DOHH2 (cell line): Measurements from ENCODE around the gene PRKD2.

Experiments used
- H3F3A ChIP-seq: fragments of 200-600 bp; sonication (generic), shearing (Covaris generic); 2 replicates; pipeline ENCODE4 v1.6.0; 2016; ENCODE audit warnings: antibody characterized with exemption, mild to moderate bottlenecking; ENCODE audit not compliant: control insufficient read depth, insufficient read depth
- H3K27ac ChIP-seq: fragments of 200-600 bp; sonication (generic); 2 replicates; pipeline ENCODE4 v1.5.1; 2014; ENCODE audit warnings: low read depth, mild to moderate bottlenecking, low read length, moderate library complexity
- H3K27me3 ChIP-seq: fragments of 200-600 bp; sonication (generic); 2 replicates; pipeline ENCODE4 v1.6.1; 2014; ENCODE audit warnings: mild to moderate bottlenecking, low read length, mixed read lengths; ENCODE audit not compliant: control insufficient read depth
- H3K36me3 ChIP-seq: fragments of 200-600 bp; sonication (generic); 2 replicates; pipeline ENCODE4 v1.6.1; 2014; ENCODE audit warnings: mild to moderate bottlenecking, low read length, moderate library complexity, mixed read lengths; ENCODE audit not compliant: control insufficient read depth
- H3K4me1 ChIP-seq: fragments of 200-600 bp; sonication (generic); 2 replicates; pipeline ENCODE4 v1.6.1; 2014; ENCODE audit warnings: mild to moderate bottlenecking, low read length, mixed read lengths; ENCODE audit not compliant: control insufficient read depth
- H3K4me2 ChIP-seq: fragments of 200-600 bp; sonication (generic); 2 replicates; pipeline ENCODE4 v1.6.0; 2014; ENCODE audit warnings: mild to moderate bottlenecking, low read length, moderate library complexity
- H3K4me3 ChIP-seq: fragments of 200-600 bp; sonication (generic); 2 replicates; pipeline ENCODE4 v1.5.1; 2014; ENCODE audit warnings: mild to moderate bottlenecking, low read length, mixed read lengths
- H3K79me2 ChIP-seq: fragments of 200-600 bp; sonication (generic); 2 replicates; pipeline ENCODE4 v1.6.1; 2014; ENCODE audit warnings: mild to moderate bottlenecking, low read length, mixed read lengths; ENCODE audit not compliant: control insufficient read depth
- H3K9me2 ChIP-seq: fragments of 200-600 bp; sonication (generic); replicated peaks from 2 replicates; pipeline ENCODE4 v1.6.1; 2014; ENCODE audit warnings: mild to moderate bottlenecking, low read length, mixed read lengths; ENCODE audit not compliant: control insufficient read depth
- H3K9me3 ChIP-seq: fragments of 200-600 bp; sonication (generic); 2 replicates; pipeline ENCODE4 v1.6.1; 2014; ENCODE audit warnings: antibody characterized with exemption, low read length, mixed read lengths; ENCODE audit not compliant: control insufficient read depth, insufficient read depth
- H4K20me1 ChIP-seq: fragments of 200-600 bp; sonication (generic); 2 replicates; pipeline ENCODE4 v1.6.0; 2014; ENCODE audit warnings: low read depth, mild to moderate bottlenecking, antibody characterized with exemption, low read length, moderate library complexity; ENCODE audit not compliant: control insufficient read depth, insufficient read depth
- EZH2phosphoT487 ChIP-seq: fragments of 200-600 bp; sonication (generic); IDR thresholded peaks from 2 replicates; pipeline ENCODE4 v1.6.1; 2017; ENCODE audit warnings: borderline replicate concordance, mild to moderate bottlenecking, antibody characterized with exemption, low read length, moderate library complexity, mixed read lengths
- TF ChIP-seq, protein P1 (sequence below): fragments of 200-600 bp; sonication (generic); IDR thresholded peaks from one replicate; pipeline ENCODE4 v1.5.1; 2014; ENCODE audit warnings: antibody characterized with exemption, mild to moderate bottlenecking, low read depth, low read length; ENCODE audit not compliant: poor library complexity, severe bottlenecking

Gene PRKD2

DNA sequence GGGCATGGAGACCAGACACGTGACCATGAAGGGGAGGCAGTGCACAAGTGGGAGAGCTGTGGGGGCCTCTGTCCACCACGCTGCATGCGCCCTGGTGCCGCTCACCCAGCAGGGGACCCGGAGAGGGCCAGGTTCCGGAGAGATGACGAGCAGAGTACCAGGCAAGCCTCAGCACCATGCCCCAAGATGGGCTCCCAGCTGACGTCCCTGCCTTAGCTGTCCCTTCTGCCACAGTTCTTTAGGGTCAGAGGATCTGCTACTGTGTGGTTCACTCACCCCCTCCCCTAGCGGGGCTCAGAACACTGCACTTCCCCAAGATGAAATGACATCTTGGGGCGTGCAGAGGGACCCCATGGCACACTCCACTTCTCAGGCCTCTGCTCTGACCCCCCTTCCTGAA is 9.6 kb upstream of the PRKD2 start:
- H3K27ac ChIP-seq, result no peak overlapping the region
- no peaks in the 10 kb centered on the region for H3F3A ChIP-seq
- H3K4me1 ChIP-seq, result peaks cover 27% of the 10 kb centered on the region
- H3K79me2 ChIP-seq, result peaks cover 23% of the 10 kb centered on the region
- H3K36me3 ChIP-seq, result peaks cover 97% of the 10 kb centered on the region
- no peak overlapping the region for H3K4me3 ChIP-seq
- no peaks in the 10 kb centered on the region for H3K9me3 ChIP-seq
- no peak overlapping the region for H3K4me2 ChIP-seq
- TF ChIP-seq EZH2phosphoT487, result no peak
- TF ChIP-seq, protein P1, sequence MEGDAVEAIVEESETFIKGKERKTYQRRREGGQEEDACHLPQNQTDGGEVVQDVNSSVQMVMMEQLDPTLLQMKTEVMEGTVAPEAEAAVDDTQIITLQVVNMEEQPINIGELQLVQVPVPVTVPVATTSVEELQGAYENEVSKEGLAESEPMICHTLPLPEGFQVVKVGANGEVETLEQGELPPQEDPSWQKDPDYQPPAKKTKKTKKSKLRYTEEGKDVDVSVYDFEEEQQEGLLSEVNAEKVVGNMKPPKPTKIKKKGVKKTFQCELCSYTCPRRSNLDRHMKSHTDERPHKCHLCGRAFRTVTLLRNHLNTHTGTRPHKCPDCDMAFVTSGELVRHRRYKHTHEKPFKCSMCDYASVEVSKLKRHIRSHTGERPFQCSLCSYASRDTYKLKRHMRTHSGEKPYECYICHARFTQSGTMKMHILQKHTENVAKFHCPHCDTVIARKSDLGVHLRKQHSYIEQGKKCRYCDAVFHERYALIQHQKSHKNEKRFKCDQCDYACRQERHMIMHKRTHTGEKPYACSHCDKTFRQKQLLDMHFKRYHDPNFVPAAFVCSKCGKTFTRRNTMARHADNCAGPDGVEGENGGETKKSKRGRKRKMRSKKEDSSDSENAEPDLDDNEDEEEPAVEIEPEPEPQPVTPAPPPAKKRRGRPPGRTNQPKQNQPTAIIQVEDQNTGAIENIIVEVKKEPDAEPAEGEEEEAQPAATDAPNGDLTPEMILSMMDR, result no peak
- H4K20me1 ChIP-seq, result peaks cover 6% of the 10 kb centered on the region; the same call in 1 of the 2 replicates
- no peaks in the 10 kb centered on the region for H3K9me2 ChIP-seq
- H3K27me3 ChIP-seq, result no peaks in the 10 kb centered on the region

DNA sequence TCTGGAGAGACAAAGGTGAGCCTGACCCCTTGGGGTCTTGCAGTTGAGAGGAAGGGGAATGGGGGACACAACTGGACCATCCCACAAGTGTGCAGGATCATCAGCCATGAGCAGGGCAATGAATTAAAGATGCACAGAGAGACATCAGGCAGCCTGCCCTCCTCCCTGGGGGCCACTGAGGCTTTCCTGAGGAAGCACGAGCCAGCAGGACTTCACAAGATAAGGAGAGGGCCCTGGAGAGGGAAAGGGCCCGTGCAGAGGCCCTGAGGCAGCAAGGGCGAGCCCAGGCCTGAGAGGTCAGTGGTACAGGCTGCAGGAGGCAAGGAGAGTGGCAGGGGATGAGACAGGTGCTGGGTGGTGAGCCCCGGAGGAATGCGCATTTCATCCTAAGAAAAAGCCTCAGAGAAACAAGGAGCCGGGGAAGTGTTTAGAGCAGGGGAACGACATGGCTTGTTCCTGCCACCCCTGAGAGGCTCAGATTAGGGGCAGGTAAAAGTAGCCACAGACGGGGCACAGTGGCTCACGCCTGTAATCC is 9.0 kb upstream of the PRKD2 start:
- Histone ChIP-seq H3K4me3 (no peak overlapping the region), H3K4me1 (peaks cover 31% of the 10 kb centered on the region), H3K79me2 (peaks cover 23% of the 10 kb centered on the region), H3K36me3 (peaks cover 98% of the 10 kb centered on the region), H3K9me2 (no peaks in the 10 kb centered on the region), H3K9me3 (no peaks in the 10 kb centered on the region), H3F3A (no peaks in the 10 kb centered on the region), H3K4me2 (no peak overlapping the region), H3K27me3 (no peaks in the 10 kb centered on the region), H3K27ac (no peak overlapping the region), H4K20me1 (peaks cover 6% of the 10 kb centered on the region; the same call in 1 of the 2 replicates)
- no peak for TF ChIP-seq EZH2phosphoT487
- TF ChIP-seq, protein P1, result no peak

DNA sequence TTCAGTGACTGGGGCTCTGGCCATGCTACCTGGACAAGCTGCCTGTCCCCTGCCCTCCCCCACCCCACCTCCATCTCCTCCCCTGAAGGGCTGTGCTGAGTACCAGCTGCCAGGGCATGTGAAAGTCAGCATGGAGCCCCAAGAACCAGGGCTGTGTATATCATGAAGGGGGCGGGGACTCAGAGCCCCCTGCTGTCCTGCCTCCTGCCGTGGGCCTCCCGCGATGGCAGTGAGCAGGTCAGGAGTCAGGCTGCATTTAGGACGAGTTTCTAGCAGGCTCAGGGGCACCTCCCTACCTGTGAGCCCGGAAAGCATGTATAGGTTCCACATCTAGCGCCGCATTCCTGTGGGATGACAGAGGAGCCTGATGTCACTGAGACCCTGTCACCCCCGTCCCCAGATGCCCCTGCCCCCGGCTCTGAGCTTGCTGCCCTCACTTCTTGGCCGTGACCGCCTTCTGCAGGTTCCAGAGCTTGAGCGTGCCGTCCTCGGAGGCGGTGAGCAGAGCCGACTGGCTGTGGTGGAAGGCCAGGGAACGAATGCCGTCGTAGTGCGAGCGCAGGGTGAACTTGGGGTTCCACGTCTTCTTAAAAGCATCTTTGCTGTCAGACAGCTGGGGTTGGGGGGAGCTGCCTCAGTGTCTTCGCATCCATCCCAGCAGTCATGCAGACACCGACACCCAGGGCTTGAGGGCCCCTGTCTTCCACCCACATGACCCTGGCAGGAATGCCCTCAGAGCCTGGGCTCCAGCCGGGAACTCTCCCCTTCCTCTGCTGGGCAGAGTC is 8.3 kb upstream of the PRKD2 start:
- Histone ChIP-seq H3K36me3 (peaks cover 98% of the 10 kb centered on the region), H3K4me3 (no peak overlapping the region), H3K4me2 (no peak overlapping the region), H3K27me3 (no peaks in the 10 kb centered on the region), H3K4me1 (peaks cover 38% of the 10 kb centered on the region), H3K9me3 (no peaks in the 10 kb centered on the region), H3K9me2 (no peaks in the 10 kb centered on the region), H4K20me1 (peaks cover 6% of the 10 kb centered on the region; the same call in 1 of the 2 replicates), H3F3A (no peaks in the 10 kb centered on the region), H3K79me2 (peaks cover 23% of the 10 kb centered on the region), H3K27ac (no peak overlapping the region)
- TF ChIP-seq, protein P1, result no peak
- no peak for TF ChIP-seq EZH2phosphoT487
